ENCODE results near the gene CEP152.

- TF ChIP-seq, protein P1, sequence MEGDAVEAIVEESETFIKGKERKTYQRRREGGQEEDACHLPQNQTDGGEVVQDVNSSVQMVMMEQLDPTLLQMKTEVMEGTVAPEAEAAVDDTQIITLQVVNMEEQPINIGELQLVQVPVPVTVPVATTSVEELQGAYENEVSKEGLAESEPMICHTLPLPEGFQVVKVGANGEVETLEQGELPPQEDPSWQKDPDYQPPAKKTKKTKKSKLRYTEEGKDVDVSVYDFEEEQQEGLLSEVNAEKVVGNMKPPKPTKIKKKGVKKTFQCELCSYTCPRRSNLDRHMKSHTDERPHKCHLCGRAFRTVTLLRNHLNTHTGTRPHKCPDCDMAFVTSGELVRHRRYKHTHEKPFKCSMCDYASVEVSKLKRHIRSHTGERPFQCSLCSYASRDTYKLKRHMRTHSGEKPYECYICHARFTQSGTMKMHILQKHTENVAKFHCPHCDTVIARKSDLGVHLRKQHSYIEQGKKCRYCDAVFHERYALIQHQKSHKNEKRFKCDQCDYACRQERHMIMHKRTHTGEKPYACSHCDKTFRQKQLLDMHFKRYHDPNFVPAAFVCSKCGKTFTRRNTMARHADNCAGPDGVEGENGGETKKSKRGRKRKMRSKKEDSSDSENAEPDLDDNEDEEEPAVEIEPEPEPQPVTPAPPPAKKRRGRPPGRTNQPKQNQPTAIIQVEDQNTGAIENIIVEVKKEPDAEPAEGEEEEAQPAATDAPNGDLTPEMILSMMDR (conservative IDR thresholded peaks at IDR 0.05; ENCODE audit: low read depth, low read length), result no peak
- TF ChIP-seq EZH2 (IDR thresholded peaks at IDR 0.05; ENCODE audit: borderline replicate concordance, low read depth, low read length, poor library complexity, severe bottlenecking), result no peak
Measured at GRCh38 chr15:48803877-48804276, 7.0 kb downstream of the CEP152 start.
